ENCODE data around the gene ZNF211.

The ZNF211 gene

GRCh38 chr19:57632987-57633831 lies at the start of gene ZNF211:
TSS of gene ZNF211 (plus strand) at chr19:57633168. CDS start at chr19:57633347, 179 bp downstream.
- Histone ChIP-seq H3K4me1 (ENCODE audit: control insufficient read depth in 1 of 2, insufficient read depth in 2 of 2, low read length in 2 of 2) (peaks cover 4 to 11% of the 10 kb centered on the region in 2 donors), H3K27ac (ENCODE audit: low read length) (peak within 1 kb of the TSS; percentile 30), H3K36me3 (ENCODE audit: control insufficient read depth in 1 of 2, insufficient read depth in 2 of 2, low read length in 2 of 2) (peaks cover 10 to 49% of the 10 kb centered on the region in 2 donors), H3K9me3 (ENCODE audit: control insufficient read depth in 1 of 2, low read length in 2 of 2) (peaks cover 9 to 33% of the 10 kb centered on the region in 2 donors), H3K27me3 (ENCODE audit: low read depth, low read length) (no peaks in the 10 kb centered on the region), H3K4me3 (ENCODE audit: low read depth in 1 of 2, low read length in 2 of 2) (peak within 1 kb of the TSS; percentile 75 to 89)

DNA sequence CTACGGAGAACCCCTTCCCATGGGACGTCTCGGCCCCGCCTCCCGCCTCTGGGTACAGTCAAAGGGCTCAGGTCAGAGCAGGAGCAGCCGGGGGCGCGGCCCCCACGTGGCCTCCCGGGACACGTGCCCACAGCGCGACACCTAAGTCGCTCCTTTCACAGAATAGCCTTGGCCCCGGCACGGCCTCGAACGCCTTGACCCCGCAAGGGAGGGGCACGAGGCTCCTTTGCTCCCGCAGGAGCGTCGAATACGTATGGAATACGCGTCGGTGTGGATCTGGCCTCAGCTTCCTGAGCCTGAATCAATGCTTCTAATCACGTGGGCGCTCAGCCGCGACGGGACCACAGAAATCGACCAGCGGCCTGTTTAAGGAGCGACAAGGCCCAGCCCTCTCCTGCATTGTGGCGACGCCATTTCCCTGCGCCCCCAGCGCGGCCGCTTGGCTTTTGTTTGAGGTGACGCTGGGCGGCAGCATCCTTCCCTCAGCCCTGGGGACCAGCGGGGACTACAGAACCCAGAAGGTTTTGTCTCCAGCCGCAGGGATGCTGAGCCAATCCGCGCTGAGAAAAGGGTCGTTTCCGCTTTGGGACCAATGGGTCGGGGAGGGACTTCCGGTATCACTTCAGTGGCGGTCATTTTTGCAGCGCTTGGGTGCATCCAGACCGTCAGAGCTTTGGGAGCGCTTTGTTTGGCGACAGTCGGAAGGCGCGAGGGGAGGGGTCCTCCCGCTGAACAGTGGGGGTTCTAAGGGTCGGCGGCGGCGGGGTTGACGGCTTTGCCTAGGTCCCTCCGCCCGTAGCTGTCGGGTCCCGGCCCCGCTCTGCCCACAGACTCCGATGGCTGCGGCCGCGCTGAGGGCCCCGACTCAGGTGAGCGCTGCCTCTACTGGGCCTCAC lies 49.2 kb upstream of the ZNF211 start, which contains the start of gene ZIK1:
TSS of gene ZIK1 (plus strand) at position 625 of the 896 bp plus-strand sequence. CDS start at position 837, 212 bp downstream.
- H3K4me3 ChIP-seq (ENCODE audit: low read depth in 1 of 2, low read length in 2 of 2) = peak within 1 kb of the TSS; percentile 55 to 89
- peaks cover 12 to 39% of the 10 kb centered on the region in 2 donors for H3K9me3 ChIP-seq (ENCODE audit: control insufficient read depth in 1 of 2, low read length in 2 of 2)
- H3K27ac ChIP-seq (ENCODE audit: low read length) = no peak within 1 kb of the TSS
- H3K4me1 ChIP-seq (ENCODE audit: control insufficient read depth in 1 of 2, insufficient read depth in 2 of 2, low read length in 2 of 2) = peaks cover 0 to 23% of the 10 kb centered on the region in 2 donors
- H3K27me3 ChIP-seq (ENCODE audit: low read depth, low read length) = no peaks in the 10 kb centered on the region
- H3K36me3 ChIP-seq (ENCODE audit: control insufficient read depth in 1 of 2, insufficient read depth in 2 of 2, low read length in 2 of 2) = peaks cover 2 to 24% of the 10 kb centered on the region in 2 donors

GRCh38 chr19:57587529-57587928 lies 45.4 kb upstream of the ZNF211 start:
- Histone ChIP-seq H3K27me3 (ENCODE audit: low read depth, low read length) (no peaks in the 10 kb centered on the region), H3K36me3 (ENCODE audit: control insufficient read depth in 1 of 2, insufficient read depth in 2 of 2, low read length in 2 of 2) (peaks cover 22 to 62% of the 10 kb centered on the region in 2 donors), H3K4me1 (ENCODE audit: control insufficient read depth in 1 of 2, insufficient read depth in 2 of 2, low read length in 2 of 2) (peaks cover 0 to 19% of the 10 kb centered on the region in 2 donors), H3K9me3 (ENCODE audit: control insufficient read depth in 1 of 2, low read length in 2 of 2) (peaks cover 46 to 76% of the 10 kb centered on the region in 2 donors), H3K4me3 (ENCODE audit: low read depth in 1 of 2, low read length in 2 of 2) (peak overlapping the region in 1 of 2 donors; percentile 56), H3K27ac (ENCODE audit: low read length) (no peak overlapping the region)

DNA sequence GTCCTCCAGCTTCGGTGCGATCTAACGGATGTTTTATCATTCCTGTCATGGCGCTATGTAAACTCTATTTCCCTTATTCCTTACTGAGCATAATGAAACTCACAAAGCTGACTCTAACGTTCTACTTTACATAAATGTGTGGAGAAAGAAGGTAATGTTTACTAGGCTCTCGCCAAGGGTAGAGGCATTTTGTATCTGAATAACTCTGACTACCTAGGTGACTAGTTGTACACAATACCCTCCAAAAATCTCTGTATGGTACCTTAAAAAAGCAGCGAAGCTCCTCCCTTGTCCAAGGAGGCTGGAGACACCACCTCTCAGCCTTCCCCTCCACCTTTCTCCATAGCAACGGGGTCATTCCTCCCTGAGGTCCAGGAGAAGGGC lies 33.6 kb upstream of the ZNF211 start:
- Histone ChIP-seq H3K9me3 (ENCODE audit: control insufficient read depth in 1 of 2, low read length in 2 of 2) (peaks cover 10 to 30% of the 10 kb centered on the region in 2 donors), H3K4me3 (ENCODE audit: low read depth in 1 of 2, low read length in 2 of 2) (peak overlapping the region; percentile 70 to 93), H3K27ac (ENCODE audit: low read length) (no peak overlapping the region), H3K36me3 (ENCODE audit: control insufficient read depth in 1 of 2, insufficient read depth in 2 of 2, low read length in 2 of 2) (peaks cover 3 to 30% of the 10 kb centered on the region in 2 donors), H3K27me3 (ENCODE audit: low read depth, low read length) (no peaks in the 10 kb centered on the region), H3K4me1 (ENCODE audit: control insufficient read depth in 1 of 2, insufficient read depth in 2 of 2, low read length in 2 of 2) (peaks cover 4 to 14% of the 10 kb centered on the region in 2 donors)

DNA sequence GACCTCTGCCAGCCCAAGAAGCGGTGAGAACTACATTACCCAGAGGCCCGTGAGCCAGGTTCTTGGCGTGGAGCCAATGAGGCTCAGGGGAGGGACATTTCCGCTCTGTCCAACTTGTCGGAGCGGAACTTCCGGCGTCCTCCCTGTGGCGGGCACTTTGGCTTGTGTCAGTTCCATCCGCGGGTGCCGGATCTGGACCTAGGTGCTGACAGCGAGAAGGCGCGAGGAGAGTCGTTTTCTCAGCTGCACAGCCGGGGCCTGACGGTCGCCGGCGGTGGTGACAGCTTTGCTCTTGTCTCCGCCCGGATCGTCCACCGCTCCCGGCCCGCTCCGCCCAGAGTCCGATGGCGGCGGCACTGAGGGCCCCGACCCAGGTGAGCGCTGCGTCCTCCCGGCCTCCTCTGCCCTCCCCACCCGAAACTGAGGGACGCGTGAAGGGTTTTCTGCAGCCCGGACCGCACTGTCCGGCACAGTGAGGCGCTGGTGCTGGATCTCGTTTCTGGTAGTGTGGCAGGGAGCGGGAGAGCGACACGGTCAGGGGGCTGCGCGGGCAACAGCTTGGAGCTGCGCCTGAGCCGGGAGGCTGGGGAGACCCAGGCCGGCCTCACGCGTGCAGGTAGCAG lies 33.1 kb upstream of the ZNF211 start, which contains the start of gene ZNF530:
TSS of gene ZNF530 (plus strand) at position 125 of the 623 bp plus-strand sequence. CDS start 4,461 bp downstream, outside the sequence.
- H3K4me3 ChIP-seq (ENCODE audit: low read depth in 1 of 2, low read length in 2 of 2) = peak within 1 kb of the TSS; percentile 70 to 93
- H3K9me3 ChIP-seq (ENCODE audit: control insufficient read depth in 1 of 2, low read length in 2 of 2) = peaks cover 15 to 31% of the 10 kb centered on the region in 2 donors
- peaks cover 4 to 14% of the 10 kb centered on the region in 2 donors for H3K4me1 ChIP-seq (ENCODE audit: control insufficient read depth in 1 of 2, insufficient read depth in 2 of 2, low read length in 2 of 2)
- peaks cover 8 to 35% of the 10 kb centered on the region in 2 donors for H3K36me3 ChIP-seq (ENCODE audit: control insufficient read depth in 1 of 2, insufficient read depth in 2 of 2, low read length in 2 of 2)
- H3K27ac ChIP-seq (ENCODE audit: low read length) = no peak within 1 kb of the TSS
- H3K27me3 ChIP-seq (ENCODE audit: low read depth, low read length) = no peaks in the 10 kb centered on the region

DNA sequence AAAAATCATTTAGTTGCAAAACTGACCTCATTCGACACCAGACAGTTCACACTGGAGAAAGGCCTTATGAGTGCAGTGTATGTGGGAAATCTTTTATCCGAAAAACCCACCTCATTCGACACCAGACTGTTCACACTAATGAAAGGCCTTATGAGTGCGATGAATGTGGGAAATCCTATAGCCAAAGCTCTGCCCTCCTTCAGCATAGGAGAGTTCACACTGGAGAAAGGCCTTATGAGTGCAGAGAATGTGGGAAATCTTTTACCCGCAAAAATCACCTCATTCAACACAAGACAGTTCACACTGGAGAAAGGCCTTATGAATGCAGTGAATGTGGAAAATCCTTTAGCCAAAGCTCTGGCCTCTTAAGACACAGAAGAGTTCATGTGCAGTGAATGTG lies 26.0 kb upstream of the ZNF211 start:
- Histone ChIP-seq H3K36me3 (ENCODE audit: control insufficient read depth in 1 of 2, insufficient read depth in 2 of 2, low read length in 2 of 2) (peaks cover 26 to 66% of the 10 kb centered on the region in 2 donors), H3K4me3 (ENCODE audit: low read depth in 1 of 2, low read length in 2 of 2) (peak overlapping the region in 1 of 2 donors; percentile 45), H3K27ac (ENCODE audit: low read length) (no peak overlapping the region), H3K27me3 (ENCODE audit: low read depth, low read length) (no peaks in the 10 kb centered on the region), H3K9me3 (ENCODE audit: control insufficient read depth in 1 of 2, low read length in 2 of 2) (peaks cover 49 to 65% of the 10 kb centered on the region in 2 donors), H3K4me1 (ENCODE audit: control insufficient read depth in 1 of 2, insufficient read depth in 2 of 2, low read length in 2 of 2) (no peaks in the 10 kb centered on the region)

DNA sequence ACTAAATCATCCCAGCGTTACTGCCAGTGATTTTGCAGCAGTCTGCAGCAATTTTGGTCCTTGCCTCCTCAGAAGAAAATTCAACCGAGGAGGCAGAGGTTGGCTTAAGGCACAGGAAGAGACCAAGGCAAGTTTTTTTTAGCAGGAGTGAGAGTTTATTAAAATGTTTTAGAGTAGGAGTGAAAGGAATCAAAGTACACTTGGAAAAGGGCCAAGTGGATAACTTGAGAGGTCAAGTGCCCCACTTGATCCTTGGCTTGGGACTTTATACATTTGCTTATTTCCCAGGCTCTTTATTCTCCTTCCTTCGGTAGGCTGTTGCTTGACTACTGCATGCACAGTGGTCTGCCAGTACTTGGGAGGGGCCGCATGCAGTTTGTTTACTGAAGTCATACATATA lies 21.9 kb upstream of the ZNF211 start:
- Histone ChIP-seq H3K27ac (ENCODE audit: low read length) (no peak overlapping the region), H3K27me3 (ENCODE audit: low read depth, low read length) (no peaks in the 10 kb centered on the region), H3K4me3 (ENCODE audit: low read depth in 1 of 2, low read length in 2 of 2) (peak overlapping the region in 1 of 2 donors; percentile 11), H3K4me1 (ENCODE audit: control insufficient read depth in 1 of 2, insufficient read depth in 2 of 2, low read length in 2 of 2) (peaks cover 0 to 8% of the 10 kb centered on the region in 2 donors), H3K9me3 (ENCODE audit: control insufficient read depth in 1 of 2, low read length in 2 of 2) (peaks cover 33 to 44% of the 10 kb centered on the region in 2 donors), H3K36me3 (ENCODE audit: control insufficient read depth in 1 of 2, insufficient read depth in 2 of 2, low read length in 2 of 2) (peaks cover 10 to 36% of the 10 kb centered on the region in 2 donors)

- Histone ChIP-seq H3K4me3 (ENCODE audit: low read depth in 1 of 2, low read length in 2 of 2) (peak within 1 kb of the TSS; percentile 90 to 99), H3K4me1 (ENCODE audit: control insufficient read depth in 1 of 2, insufficient read depth in 2 of 2, low read length in 2 of 2) (peaks cover 0 to 8% of the 10 kb centered on the region in 2 donors), H3K27ac (ENCODE audit: low read length) (no peak within 1 kb of the TSS), H3K27me3 (ENCODE audit: low read depth, low read length) (no peaks in the 10 kb centered on the region), H3K9me3 (ENCODE audit: control insufficient read depth in 1 of 2, low read length in 2 of 2) (peaks cover 41 to 50% of the 10 kb centered on the region in 2 donors), H3K36me3 (ENCODE audit: control insufficient read depth in 1 of 2, insufficient read depth in 2 of 2, low read length in 2 of 2) (peaks cover 34 to 41% of the 10 kb centered on the region in 2 donors)
Observed at GRCh38 chr19:57613941-57614743, 18.8 kb upstream of the ZNF211 start, which contains the start of gene ZNF134. TSS of gene ZNF134 (plus strand) at chr19:57614242. CDS start at chr19:57619469, 5,227 bp downstream.

- peak overlapping the region; percentile 90 to 99 for H3K4me3 ChIP-seq (ENCODE audit: low read depth in 1 of 2, low read length in 2 of 2)
- H3K36me3 ChIP-seq (ENCODE audit: control insufficient read depth in 1 of 2, insufficient read depth in 2 of 2, low read length in 2 of 2) = peaks cover 46 to 53% of the 10 kb centered on the region in 2 donors
- H3K9me3 ChIP-seq (ENCODE audit: control insufficient read depth in 1 of 2, low read length in 2 of 2) = peaks cover 53 to 62% of the 10 kb centered on the region in 2 donors
- H3K27ac ChIP-seq (ENCODE audit: low read length) = no peak overlapping the region
- peaks cover 0 to 8% of the 10 kb centered on the region in 2 donors for H3K4me1 ChIP-seq (ENCODE audit: control insufficient read depth in 1 of 2, insufficient read depth in 2 of 2, low read length in 2 of 2)
- no peaks in the 10 kb centered on the region for H3K27me3 ChIP-seq (ENCODE audit: low read depth, low read length)
Observed at GRCh38 chr19:57615346-57615745, 17.6 kb upstream of the ZNF211 start.
